GM23338 (cell line): Measurements from ENCODE around the gene EXOC7. TPM values are rescaled to one million over a fixed set of nuclear protein-coding genes. Genes with fewer than 3 reads are reported as not detected.

Source experiments
- ATAC-seq: fragments of 200-7000 bp; cut with Tn5 transposase; 3 replicates; pipeline ENCODE4 v1.9.1; 2020
- DNase-seq: peaks from one replicate; pipeline ENCODE4 v3.0.0-alpha.2; 2015; ENCODE audit warnings: low spot score
- H2AFZ ChIP-seq: fragments of 200-600 bp; sonication (generic); 2 replicates; pipeline ENCODE4 v1.8.0; 2016; ENCODE audit warnings: antibody characterized with exemption, mild to moderate bottlenecking, moderate library complexity
- H3F3A ChIP-seq: fragments of 200-600 bp; sonication (generic); replicated peaks from 2 replicates; pipeline ENCODE4 v1.8.0; 2017; ENCODE audit warnings: antibody characterized with exemption, mixed run types, low read depth
- H3K27ac ChIP-seq: fragments of 200-600 bp; sonication (generic); 2 replicates; pipeline ENCODE4 v1.6.1; 2016; ENCODE audit warnings: low read depth
- H3K27me3 ChIP-seq: fragments of 200-600 bp; sonication (generic); 2 replicates; pipeline ENCODE4 v1.8.0; 2016; ENCODE audit warnings: mild to moderate bottlenecking, mixed run types, moderate library complexity; ENCODE audit not compliant: insufficient read depth
- H3K36me3 ChIP-seq: fragments of 200-600 bp; sonication (generic); 2 replicates; pipeline ENCODE4 v1.8.0; 2016; ENCODE audit warnings: mild to moderate bottlenecking; ENCODE audit not compliant: insufficient read depth
- H3K4me1 ChIP-seq: fragments of 200-600 bp; sonication (generic); 2 replicates; pipeline ENCODE4 v1.8.0; 2016; ENCODE audit warnings: mild to moderate bottlenecking, moderate library complexity; ENCODE audit not compliant: insufficient read depth
- H3K4me2 ChIP-seq: fragments of 200-600 bp; sonication (generic); 2 replicates; pipeline ENCODE4 v1.7.1; 2017; ENCODE audit warnings: mixed run types
- H3K4me3 ChIP-seq: fragments of 200-600 bp; sonication (generic); 2 replicates; pipeline ENCODE4 v1.6.1; 2016; ENCODE audit warnings: mixed run types
- H3K79me2 ChIP-seq: fragments of 200-600 bp; sonication (generic); replicated peaks from 2 replicates; pipeline ENCODE4 v1.8.0; 2017; ENCODE audit warnings: mild to moderate bottlenecking; ENCODE audit not compliant: insufficient read depth
- H3K9me2 ChIP-seq: fragments of 200-600 bp; sonication (generic); 2 replicates; pipeline ENCODE4 v1.8.0; 2017; ENCODE audit not compliant: insufficient read depth
- H4K20me1 ChIP-seq: fragments of 200-600 bp; sonication (generic); replicated peaks from 2 replicates; pipeline ENCODE4 v1.8.0; 2017; ENCODE audit warnings: mild to moderate bottlenecking; ENCODE audit not compliant: insufficient read depth
- H3K27ac Mint-ChIP-seq: 2 replicates; pipeline ENCODE4 v1.8.0; 2020; ENCODE audit warnings: inconsistent platforms, mild to moderate bottlenecking, moderate library complexity, mixed read lengths
- H3K27me3 Mint-ChIP-seq: 3 replicates; pipeline ENCODE4 v1.8.0; 2022; ENCODE audit warnings: low read depth, mild to moderate bottlenecking, moderate library complexity, mixed read lengths, inconsistent platforms; ENCODE audit not compliant: insufficient read depth, poor library complexity
- H3K36me3 Mint-ChIP-seq: 3 replicates; pipeline ENCODE4 v1.8.0; 2021; ENCODE audit warnings: low read depth, mild to moderate bottlenecking, inconsistent platforms, moderate library complexity, mixed read lengths
- H3K4me1 Mint-ChIP-seq: 3 replicates; pipeline ENCODE4 v1.8.0; 2020; ENCODE audit warnings: mild to moderate bottlenecking, inconsistent platforms, mixed read lengths
- H3K4me3 Mint-ChIP-seq: 3 replicates; pipeline ENCODE4 v1.8.0; 2021; ENCODE audit warnings: moderate library complexity, mild to moderate bottlenecking, inconsistent platforms, mixed read lengths
- H3K9me3 Mint-ChIP-seq: 3 replicates; pipeline ENCODE4 v1.8.0; 2020; ENCODE audit warnings: moderate library complexity, mild to moderate bottlenecking, inconsistent platforms, mixed read lengths
- CREB1 ChIP-seq: fragments of 250-450 bp; sonication (Bioruptor Pico); IDR thresholded peaks from 2 replicates; pipeline ENCODE4 v1.5.0; 2020; ENCODE audit warnings: low read depth, mild to moderate bottlenecking, moderate library complexity
- EZH2 ChIP-seq: fragments of 200-600 bp; sonication (generic); IDR thresholded peaks from one replicate; pipeline ENCODE4 v1.8.0; 2017; ENCODE audit warnings: antibody characterized with exemption, mild to moderate bottlenecking, low read depth; ENCODE audit not compliant: unreplicated experiment
- EZH2phosphoT487 ChIP-seq: fragments of 200-600 bp; sonication (generic); IDR thresholded peaks from one replicate; pipeline ENCODE4 v1.8.1; 2018; ENCODE audit warnings: antibody characterized with exemption; ENCODE audit not compliant: unreplicated experiment
- NANOG ChIP-seq: IDR thresholded peaks from 2 replicates; pipeline ENCODE4 v1.6.1; 2016; ENCODE audit warnings: antibody characterized with exemption, borderline replicate concordance
- POLR2AphosphoS5 ChIP-seq: IDR thresholded peaks from 2 replicates; pipeline ENCODE4 v1.6.1; 2016; ENCODE audit warnings: antibody characterized with exemption, low read depth
- STAT1 ChIP-seq: IDR thresholded peaks from one replicate; pipeline ENCODE4 v1.6.1; 2016; ENCODE audit warnings: antibody characterized with exemption; ENCODE audit not compliant: unreplicated experiment
- ZNF114 ChIP-seq: fragments of 250-450 bp; sonication (Bioruptor Pico); IDR thresholded peaks from 2 replicates; pipeline ENCODE4 v1.5.0; 2020; ENCODE audit warnings: mild to moderate bottlenecking, moderate library complexity
- ZNF331 ChIP-seq: fragments of 250-450 bp; sonication (Bioruptor Pico); IDR thresholded peaks from 2 replicates; pipeline ENCODE4 v1.5.0; 2020; ENCODE audit warnings: low read depth, mild to moderate bottlenecking, moderate library complexity
- ZNF462 ChIP-seq: fragments of 250-450 bp; sonication (Bioruptor Pico); IDR thresholded peaks from 2 replicates; pipeline ENCODE4 v1.5.0; 2020; ENCODE audit warnings: mild to moderate bottlenecking, moderate library complexity
- polyA plus RNA-seq: library from polyadenylated mRNA; unstranded; fragments of >200 nt; fragmentation: Nextera tagmentation; extraction: Ambion mirVana; gene quantifications from 2 replicates; pipeline ENCODE4 v1.2.1, GENCODE V29; 2016
- total RNA-seq: library from RNA; depleted of rRNA; stranded (reverse); fragments of >200 nt; shearing (Covaris generic); gene quantifications from 2 replicates; pipeline ENCODE4 v1.2.3, GENCODE V29; 2014
- TF ChIP-seq, protein P1 (sequence below): IDR thresholded peaks from one replicate; pipeline ENCODE4 v1.6.1; 2018; ENCODE audit warnings: antibody characterized with exemption; ENCODE audit not compliant: unreplicated experiment

Gene EXOC7
- total and polyA plus RNA-seq, 2 experiments from 2014 or later, result 75.4 to 77.4 TPM

GRCh38 chr17:76034428-76035350 is 68.9 kb downstream of the EXOC7 start:
- Histone ChIP-seq H3K4me3 (no peak overlapping the region), H3K27me3 (no peaks in the 10 kb centered on the region), H3K4me1 (peaks cover 14% of the 10 kb centered on the region), H3K4me2 (no peak overlapping the region), H4K20me1 (no peaks in the 10 kb centered on the region; the same call in 1 of the 2 replicates), H2AFZ (no peak overlapping the region), H3K9me2 (no peaks in the 10 kb centered on the region), H3K27ac (no peak overlapping the region), H3F3A (peaks cover 20% of the 10 kb centered on the region), H3K79me2 (no peaks in the 10 kb centered on the region), H3K36me3 (peaks cover 9% of the 10 kb centered on the region; the same call in 1 of the 2 replicates)
- H3K9me3 Mint-ChIP-seq, result no peaks in the 10 kb centered on the region
- ATAC-seq (no peak), DNase-seq (no peak)
- peaks cover 17% of the 10 kb centered on the region for H3K36me3 Mint-ChIP-seq
- peaks cover 16% of the 10 kb centered on the region for H3K4me1 Mint-ChIP-seq
- peak overlapping the region; percentile 58; the same call in 1 of the 2 replicates for H3K27ac Mint-ChIP-seq
- no peak for TF ChIP-seq ZNF462 (CRISPR knock-in tag)
- TF ChIP-seq NANOG, result no peak
- TF ChIP-seq, protein P1, sequence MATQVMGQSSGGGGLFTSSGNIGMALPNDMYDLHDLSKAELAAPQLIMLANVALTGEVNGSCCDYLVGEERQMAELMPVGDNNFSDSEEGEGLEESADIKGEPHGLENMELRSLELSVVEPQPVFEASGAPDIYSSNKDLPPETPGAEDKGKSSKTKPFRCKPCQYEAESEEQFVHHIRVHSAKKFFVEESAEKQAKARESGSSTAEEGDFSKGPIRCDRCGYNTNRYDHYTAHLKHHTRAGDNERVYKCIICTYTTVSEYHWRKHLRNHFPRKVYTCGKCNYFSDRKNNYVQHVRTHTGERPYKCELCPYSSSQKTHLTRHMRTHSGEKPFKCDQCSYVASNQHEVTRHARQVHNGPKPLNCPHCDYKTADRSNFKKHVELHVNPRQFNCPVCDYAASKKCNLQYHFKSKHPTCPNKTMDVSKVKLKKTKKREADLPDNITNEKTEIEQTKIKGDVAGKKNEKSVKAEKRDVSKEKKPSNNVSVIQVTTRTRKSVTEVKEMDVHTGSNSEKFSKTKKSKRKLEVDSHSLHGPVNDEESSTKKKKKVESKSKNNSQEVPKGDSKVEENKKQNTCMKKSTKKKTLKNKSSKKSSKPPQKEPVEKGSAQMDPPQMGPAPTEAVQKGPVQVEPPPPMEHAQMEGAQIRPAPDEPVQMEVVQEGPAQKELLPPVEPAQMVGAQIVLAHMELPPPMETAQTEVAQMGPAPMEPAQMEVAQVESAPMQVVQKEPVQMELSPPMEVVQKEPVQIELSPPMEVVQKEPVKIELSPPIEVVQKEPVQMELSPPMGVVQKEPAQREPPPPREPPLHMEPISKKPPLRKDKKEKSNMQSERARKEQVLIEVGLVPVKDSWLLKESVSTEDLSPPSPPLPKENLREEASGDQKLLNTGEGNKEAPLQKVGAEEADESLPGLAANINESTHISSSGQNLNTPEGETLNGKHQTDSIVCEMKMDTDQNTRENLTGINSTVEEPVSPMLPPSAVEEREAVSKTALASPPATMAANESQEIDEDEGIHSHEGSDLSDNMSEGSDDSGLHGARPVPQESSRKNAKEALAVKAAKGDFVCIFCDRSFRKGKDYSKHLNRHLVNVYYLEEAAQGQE, result no peak
- no peak for TF ChIP-seq ZNF331
- TF ChIP-seq POLR2AphosphoS5, result no peak
- no peak for TF ChIP-seq ZNF114 (CRISPR knock-in tag)
- no peak for TF ChIP-seq EZH2phosphoT487
- no peak for TF ChIP-seq EZH2
- no peak for TF ChIP-seq STAT1
- no peak for TF ChIP-seq CREB1 (CRISPR knock-in tag)
- H3K27me3 Mint-ChIP-seq, result peaks cover 10% of the 10 kb centered on the region
- no peak overlapping the region for H3K4me3 Mint-ChIP-seq
